Ishikawa (cell line): ENCODE data around the gene KCNJ6.

Source experiments
- CEBPB ChIP-seq: IDR thresholded peaks from 2 replicates; pipeline ENCODE4 v1.6.1; 2012
- CREB1 ChIP-seq: IDR thresholded peaks from 2 replicates; pipeline ENCODE4 v1.6.1; 2012; ENCODE audit warnings: low read depth
- EGR1 ChIP-seq: IDR thresholded peaks from 2 replicates; pipeline ENCODE4 v1.6.1; 2012
- EP300 ChIP-seq: IDR thresholded peaks from 2 replicates; pipeline ENCODE4 v1.6.1; 2012; ENCODE audit warnings: borderline replicate concordance
- FOXM1 ChIP-seq: IDR thresholded peaks from 2 replicates; pipeline ENCODE4 v1.6.1; 2012; ENCODE audit warnings: low read depth, borderline replicate concordance
- MAX ChIP-seq: IDR thresholded peaks from 2 replicates; pipeline ENCODE4 v1.6.1; 2012
- NFIC ChIP-seq: IDR thresholded peaks from 2 replicates; pipeline ENCODE4 v1.6.1; 2012
- RAD21 ChIP-seq: IDR thresholded peaks from 2 replicates; pipeline ENCODE4 v1.6.1; 2012; ENCODE audit warnings: low read depth
- REST ChIP-seq: IDR thresholded peaks from 2 replicates; pipeline ENCODE4 v1.6.1; 2012; ENCODE audit warnings: low read depth, mild to moderate bottlenecking
- TAF1 ChIP-seq: IDR thresholded peaks from 2 replicates; pipeline ENCODE4 v1.6.1; 2012; ENCODE audit warnings: low read depth, mild to moderate bottlenecking
- TCF12 ChIP-seq: IDR thresholded peaks from 2 replicates; pipeline ENCODE4 v1.6.1; 2012; ENCODE audit warnings: low read depth
- TEAD4 ChIP-seq: IDR thresholded peaks from 2 replicates; pipeline ENCODE4 v1.6.1; 2012
- USF1 ChIP-seq: IDR thresholded peaks from 2 replicates; pipeline ENCODE4 v1.6.1; 2012
- YY1 ChIP-seq: IDR thresholded peaks from 2 replicates; pipeline ENCODE4 v1.6.1; 2012; ENCODE audit warnings: low read depth
- ZBTB7A ChIP-seq: IDR thresholded peaks from 2 replicates; pipeline ENCODE4 v1.6.1; 2012; ENCODE audit warnings: low read depth

KCNJ6 gene

GRCh38 chr21:37784591-37785318, 131.5 kb downstream of the KCNJ6 start:
- TF ChIP-seq RAD21, result no peak
- TF ChIP-seq EP300, result no peak
- TF ChIP-seq EGR1, result no peak
- TF ChIP-seq FOXM1, result no peak
- no peak for TF ChIP-seq TEAD4
- TF ChIP-seq NFIC, result no peak
- TF ChIP-seq CREB1, result no peak
- TF ChIP-seq ZBTB7A, result no peak
- TF ChIP-seq YY1, result no peak
- TF ChIP-seq TCF12, result no peak

GRCh38 chr21:37783016-37783415, 133.2 kb downstream of the KCNJ6 start:
- no peak for TF ChIP-seq CEBPB
- TF ChIP-seq FOXM1, result no peak
- TF ChIP-seq YY1, result no peak
- no peak for TF ChIP-seq ZBTB7A
- TF ChIP-seq USF1, result no peak
- no peak for TF ChIP-seq CREB1
- TF ChIP-seq TEAD4, result no peak
- TF ChIP-seq REST, result no peak
- no peak for TF ChIP-seq EP300
- TF ChIP-seq RAD21, result no peak
- TF ChIP-seq NFIC, result no peak
- TF ChIP-seq MAX, result no peak
- no peak for TF ChIP-seq EGR1
- no peak for TF ChIP-seq TAF1
- TF ChIP-seq TCF12, result no peak

- no peak for TF ChIP-seq YY1
- no peak for TF ChIP-seq EP300
Observed at GRCh38 chr21:37780991-37781983, 135.0 kb downstream of the KCNJ6 start.

- TF ChIP-seq FOXM1, result no peak
- no peak for TF ChIP-seq CEBPB
- no peak for TF ChIP-seq USF1
- TF ChIP-seq ZBTB7A, result no peak
- no peak for TF ChIP-seq REST
- TF ChIP-seq NFIC, result no peak
- TF ChIP-seq EGR1, result no peak
Observed at GRCh38 chr21:37771181-37771580, 145.1 kb downstream of the KCNJ6 start.

- TF ChIP-seq TCF12 (no peak), ZBTB7A (no peak), USF1 (no peak), EP300 (no peak)
Observed at GRCh38 chr21:37770461-37770860, 145.8 kb downstream of the KCNJ6 start.
